Measurements from ENCODE around the gene RPS6KC1. TPM values are rescaled to one million over a fixed set of nuclear protein-coding genes. Genes with fewer than 3 reads are reported as not detected.

The RPS6KC1 gene
- total RNA-seq, 1 donor from 2014 or later = 25.6 TPM

- H3K79me2 ChIP-seq (ENCODE audit: insufficient read depth, low read length) = no peaks in the 10 kb centered on the region
- no peaks in the 10 kb centered on the region for H3K4me1 ChIP-seq (ENCODE audit: insufficient read depth, low read length)
- no peaks in the 10 kb centered on the region for H3K36me3 ChIP-seq (ENCODE audit: insufficient read depth, low read length)
- no peak overlapping the region for H3K4me3 ChIP-seq (ENCODE audit: insufficient read depth, low read depth, low read length)
- Mint-ChIP-seq H3K4me1 (ENCODE audit: low read depth, unreplicated experiment) (peaks cover 3% of the 10 kb centered on the region), H3K36me3 (ENCODE audit: low read depth, unreplicated experiment) (peaks cover 15% of the 10 kb centered on the region), H3K4me3 (ENCODE audit: unreplicated experiment) (no peak overlapping the region), H3K9me3 (ENCODE audit: unreplicated experiment) (no peaks in the 10 kb centered on the region), H3K27me3 (ENCODE audit: low read depth, unreplicated experiment) (no peaks in the 10 kb centered on the region), H3K27ac (ENCODE audit: unreplicated experiment) (no peak overlapping the region)
- H2AFZ ChIP-seq (ENCODE audit: low read depth, low read length) = no peak overlapping the region
- no peaks in the 10 kb centered on the region for H3K27me3 ChIP-seq (ENCODE audit: insufficient read depth, low read length)
- H3K27ac ChIP-seq (ENCODE audit: low read depth, low read length) = no peak overlapping the region
- no peaks in the 10 kb centered on the region for H4K20me1 ChIP-seq (ENCODE audit: insufficient read depth, low read length)
- no peak for TF ChIP-seq EZH2 (IDR thresholded peaks at IDR 0.05; ENCODE audit: insufficient read depth, low read length)
- TF ChIP-seq, protein P1, sequence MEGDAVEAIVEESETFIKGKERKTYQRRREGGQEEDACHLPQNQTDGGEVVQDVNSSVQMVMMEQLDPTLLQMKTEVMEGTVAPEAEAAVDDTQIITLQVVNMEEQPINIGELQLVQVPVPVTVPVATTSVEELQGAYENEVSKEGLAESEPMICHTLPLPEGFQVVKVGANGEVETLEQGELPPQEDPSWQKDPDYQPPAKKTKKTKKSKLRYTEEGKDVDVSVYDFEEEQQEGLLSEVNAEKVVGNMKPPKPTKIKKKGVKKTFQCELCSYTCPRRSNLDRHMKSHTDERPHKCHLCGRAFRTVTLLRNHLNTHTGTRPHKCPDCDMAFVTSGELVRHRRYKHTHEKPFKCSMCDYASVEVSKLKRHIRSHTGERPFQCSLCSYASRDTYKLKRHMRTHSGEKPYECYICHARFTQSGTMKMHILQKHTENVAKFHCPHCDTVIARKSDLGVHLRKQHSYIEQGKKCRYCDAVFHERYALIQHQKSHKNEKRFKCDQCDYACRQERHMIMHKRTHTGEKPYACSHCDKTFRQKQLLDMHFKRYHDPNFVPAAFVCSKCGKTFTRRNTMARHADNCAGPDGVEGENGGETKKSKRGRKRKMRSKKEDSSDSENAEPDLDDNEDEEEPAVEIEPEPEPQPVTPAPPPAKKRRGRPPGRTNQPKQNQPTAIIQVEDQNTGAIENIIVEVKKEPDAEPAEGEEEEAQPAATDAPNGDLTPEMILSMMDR (IDR thresholded peaks at IDR 0.05; ENCODE audit: insufficient read depth, low read depth, low read length) = no peak
- H3K9me3 ChIP-seq (ENCODE audit: insufficient read depth, low read depth, low read length) = no peaks in the 10 kb centered on the region
- FAIRE-seq (no peak), DNase-seq (ENCODE audit: low read depth) (no peak)
- H3K9ac ChIP-seq (ENCODE audit: low read length) = no peak overlapping the region
- no peak overlapping the region for H3K4me2 ChIP-seq (ENCODE audit: low read length)
Measured at GRCh38 chr1:213275293-213275692, 224.3 kb downstream of the RPS6KC1 start.

GRCh38 chr1:213276236-213276635, 225.2 kb downstream of the RPS6KC1 start:
- no peak overlapping the region for H3K4me2 ChIP-seq (ENCODE audit: low read length)
- H4K20me1 ChIP-seq (ENCODE audit: insufficient read depth, low read length) = no peaks in the 10 kb centered on the region
- no peaks in the 10 kb centered on the region for H3K36me3 ChIP-seq (ENCODE audit: insufficient read depth, low read length)
- no peak for DNase-seq (ENCODE audit: low read depth)
- no peak overlapping the region for H3K27ac ChIP-seq (ENCODE audit: low read depth, low read length)
- H3K4me3 ChIP-seq (ENCODE audit: insufficient read depth, low read depth, low read length) = no peak overlapping the region
- Mint-ChIP-seq H3K9me3 (ENCODE audit: unreplicated experiment) (no peaks in the 10 kb centered on the region), H3K4me1 (ENCODE audit: low read depth, unreplicated experiment) (peaks cover 5% of the 10 kb centered on the region), H3K27me3 (ENCODE audit: low read depth, unreplicated experiment) (no peaks in the 10 kb centered on the region), H3K36me3 (ENCODE audit: low read depth, unreplicated experiment) (peaks cover 13% of the 10 kb centered on the region), H3K27ac (ENCODE audit: unreplicated experiment) (no peak overlapping the region), H3K4me3 (ENCODE audit: unreplicated experiment) (no peak overlapping the region)
- H3K4me1 ChIP-seq (ENCODE audit: insufficient read depth, low read length) = no peaks in the 10 kb centered on the region
- no peak overlapping the region for H3K9ac ChIP-seq (ENCODE audit: low read length)
- H3K27me3 ChIP-seq (ENCODE audit: insufficient read depth, low read length) = no peaks in the 10 kb centered on the region
- no peak for FAIRE-seq
- H3K79me2 ChIP-seq (ENCODE audit: insufficient read depth, low read length) = no peaks in the 10 kb centered on the region
- no peak overlapping the region for H2AFZ ChIP-seq (ENCODE audit: low read depth, low read length)
- H3K9me3 ChIP-seq (ENCODE audit: insufficient read depth, low read depth, low read length) = no peaks in the 10 kb centered on the region
- no peak for TF ChIP-seq EZH2 (IDR thresholded peaks at IDR 0.05; ENCODE audit: insufficient read depth, low read length)
- TF ChIP-seq, protein P1 (IDR thresholded peaks at IDR 0.05; ENCODE audit: insufficient read depth, low read depth, low read length) = no peak

GRCh38 chr1:213277036-213277435, 226.0 kb downstream of the RPS6KC1 start:
- no peaks in the 10 kb centered on the region for H3K9me3 ChIP-seq (ENCODE audit: insufficient read depth, low read depth, low read length)
- DNase-seq (ENCODE audit: low read depth) (no peak), FAIRE-seq (no peak)
- H4K20me1 ChIP-seq (ENCODE audit: insufficient read depth, low read length) = no peaks in the 10 kb centered on the region
- no peak overlapping the region for H3K27ac ChIP-seq (ENCODE audit: low read depth, low read length)
- TF ChIP-seq, protein P1 (IDR thresholded peaks at IDR 0.05; ENCODE audit: insufficient read depth, low read depth, low read length) = no peak
- no peak for TF ChIP-seq EZH2 (IDR thresholded peaks at IDR 0.05; ENCODE audit: insufficient read depth, low read length)
- H3K36me3 ChIP-seq (ENCODE audit: insufficient read depth, low read length) = no peaks in the 10 kb centered on the region
- H3K9me3 Mint-ChIP-seq (ENCODE audit: unreplicated experiment) = no peaks in the 10 kb centered on the region
- peaks cover 5% of the 10 kb centered on the region for H3K4me1 Mint-ChIP-seq (ENCODE audit: low read depth, unreplicated experiment)
- H3K79me2 ChIP-seq (ENCODE audit: insufficient read depth, low read length) = no peaks in the 10 kb centered on the region
- peaks cover 14% of the 10 kb centered on the region for H3K36me3 Mint-ChIP-seq (ENCODE audit: low read depth, unreplicated experiment)
- no peaks in the 10 kb centered on the region for H3K27me3 Mint-ChIP-seq (ENCODE audit: low read depth, unreplicated experiment)
- no peak overlapping the region for H2AFZ ChIP-seq (ENCODE audit: low read depth, low read length)
- H3K4me3 Mint-ChIP-seq (ENCODE audit: unreplicated experiment) = no peak overlapping the region
- no peak overlapping the region for H3K4me2 ChIP-seq (ENCODE audit: low read length)
- H3K4me3 ChIP-seq (ENCODE audit: insufficient read depth, low read depth, low read length) = no peak overlapping the region
- H3K27me3 ChIP-seq (ENCODE audit: insufficient read depth, low read length) = no peaks in the 10 kb centered on the region
- H3K4me1 ChIP-seq (ENCODE audit: insufficient read depth, low read length) = no peaks in the 10 kb centered on the region
- no peak overlapping the region for H3K27ac Mint-ChIP-seq (ENCODE audit: unreplicated experiment)
- H3K9ac ChIP-seq (ENCODE audit: low read length) = no peak overlapping the region

Data from astrocyte (in vitro differentiated cells and primary cell).